D341Med (cell line): ENCODE data around the gene CYP4A11.
"Not testable (repeated sequence)": the region's sequence is repeated elsewhere in the genome, so short reads cannot be mapped to it uniquely, and the experiment has no call there.

ENCODE experiments used
- DNase-seq: peaks from one replicate; pipeline ENCODE4 v3.0.0; 2012; ENCODE audit warnings: low spot score

The CYP4A11 gene, protein sequence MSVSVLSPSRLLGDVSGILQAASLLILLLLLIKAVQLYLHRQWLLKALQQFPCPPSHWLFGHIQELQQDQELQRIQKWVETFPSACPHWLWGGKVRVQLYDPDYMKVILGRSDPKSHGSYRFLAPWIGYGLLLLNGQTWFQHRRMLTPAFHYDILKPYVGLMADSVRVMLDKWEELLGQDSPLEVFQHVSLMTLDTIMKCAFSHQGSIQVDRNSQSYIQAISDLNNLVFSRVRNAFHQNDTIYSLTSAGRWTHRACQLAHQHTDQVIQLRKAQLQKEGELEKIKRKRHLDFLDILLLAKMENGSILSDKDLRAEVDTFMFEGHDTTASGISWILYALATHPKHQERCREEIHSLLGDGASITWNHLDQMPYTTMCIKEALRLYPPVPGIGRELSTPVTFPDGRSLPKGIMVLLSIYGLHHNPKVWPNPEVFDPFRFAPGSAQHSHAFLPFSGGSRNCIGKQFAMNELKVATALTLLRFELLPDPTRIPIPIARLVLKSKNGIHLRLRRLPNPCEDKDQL

DNA sequence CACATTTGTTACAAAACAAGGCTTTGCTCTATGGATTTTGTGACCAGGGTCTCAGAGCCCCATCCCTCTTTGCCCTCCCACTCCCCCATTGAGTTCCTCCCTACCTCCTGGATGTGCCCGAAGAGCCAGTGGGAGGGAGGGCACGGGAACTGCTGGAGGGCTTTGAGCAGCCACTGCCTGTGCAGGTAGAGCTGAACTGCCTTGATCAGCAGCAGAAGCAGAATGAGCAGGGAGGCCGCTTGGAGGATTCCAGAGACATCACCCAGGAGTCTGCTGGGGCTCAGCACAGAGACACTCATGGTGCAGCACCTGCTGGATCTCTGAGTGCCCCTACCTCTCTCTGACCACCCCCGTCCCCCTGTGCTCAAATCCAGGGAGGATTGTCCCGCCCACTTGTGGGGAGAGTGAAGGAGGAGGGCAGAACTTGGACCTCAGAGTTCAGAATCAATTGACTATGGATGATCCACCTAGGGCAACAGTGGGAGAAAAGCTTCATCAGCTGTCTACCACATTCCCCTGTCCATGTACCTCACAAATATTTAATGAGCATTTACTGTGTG, at the start of gene CYP4A11:
Gene CYP4A11, minus strand, starts transcription at position 342 of the 560 bp plus-strand sequence. Its CDS starts 43 bp downstream, at position 299.
- DNase-seq = no peak

DNA sequence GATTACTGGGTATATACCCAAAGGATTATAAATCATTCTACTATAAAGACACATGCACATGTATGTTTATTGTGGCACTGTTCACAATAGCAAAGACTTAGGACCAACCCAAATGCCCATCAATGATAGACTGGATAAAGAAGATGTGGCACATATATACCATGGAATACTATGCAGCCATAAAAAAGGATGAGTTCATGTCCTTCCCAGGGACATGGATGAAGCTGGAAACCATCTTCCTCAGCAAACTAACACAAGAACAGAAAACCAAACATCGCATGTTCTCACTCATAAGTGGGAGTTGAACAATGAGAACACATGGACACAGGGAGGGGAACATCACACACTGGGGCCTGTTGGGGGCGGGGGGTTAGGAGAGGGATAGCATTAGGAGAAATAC, 49.3 kb upstream of the CYP4A11 start:
- DNase-seq = not testable (repeated sequence)

DNA sequence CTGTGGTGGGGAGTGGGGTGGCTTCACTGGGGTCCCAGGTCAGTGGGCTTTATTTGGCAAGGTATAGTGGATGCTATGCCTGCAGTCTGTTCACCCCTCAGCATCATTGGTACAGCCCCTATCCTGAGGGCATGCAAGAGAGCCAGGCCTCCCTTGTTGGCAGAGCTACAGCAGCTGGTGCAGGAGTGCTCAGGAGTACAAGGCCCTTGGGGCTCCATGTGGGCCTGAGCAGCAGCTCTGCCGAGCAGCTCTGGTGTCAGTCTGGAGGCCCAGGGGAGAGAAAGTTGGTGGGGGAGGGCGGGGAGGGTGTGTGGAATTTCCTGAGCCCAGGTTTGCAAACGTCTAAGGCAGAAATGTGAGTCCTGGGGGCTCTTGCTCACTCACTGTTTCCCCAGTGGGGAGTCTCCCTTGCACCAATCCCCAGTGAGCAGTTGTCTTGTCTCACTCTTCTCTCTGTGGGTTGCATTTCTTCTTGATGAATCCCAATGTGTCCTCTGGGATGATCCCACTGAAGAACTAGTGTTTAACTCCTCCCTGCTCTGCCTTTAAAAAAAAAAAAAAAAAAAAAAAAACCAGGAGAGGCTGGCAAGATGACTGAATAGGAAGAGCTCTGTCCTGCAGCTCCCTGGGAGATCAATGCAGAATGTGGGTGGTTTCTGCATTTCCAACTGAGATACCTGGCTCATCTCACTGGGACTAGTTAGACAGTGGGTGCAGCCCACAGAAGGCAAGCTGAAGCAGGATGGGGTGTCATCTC, 42.7 kb upstream of the CYP4A11 start:
- no peak for DNase-seq

DNA sequence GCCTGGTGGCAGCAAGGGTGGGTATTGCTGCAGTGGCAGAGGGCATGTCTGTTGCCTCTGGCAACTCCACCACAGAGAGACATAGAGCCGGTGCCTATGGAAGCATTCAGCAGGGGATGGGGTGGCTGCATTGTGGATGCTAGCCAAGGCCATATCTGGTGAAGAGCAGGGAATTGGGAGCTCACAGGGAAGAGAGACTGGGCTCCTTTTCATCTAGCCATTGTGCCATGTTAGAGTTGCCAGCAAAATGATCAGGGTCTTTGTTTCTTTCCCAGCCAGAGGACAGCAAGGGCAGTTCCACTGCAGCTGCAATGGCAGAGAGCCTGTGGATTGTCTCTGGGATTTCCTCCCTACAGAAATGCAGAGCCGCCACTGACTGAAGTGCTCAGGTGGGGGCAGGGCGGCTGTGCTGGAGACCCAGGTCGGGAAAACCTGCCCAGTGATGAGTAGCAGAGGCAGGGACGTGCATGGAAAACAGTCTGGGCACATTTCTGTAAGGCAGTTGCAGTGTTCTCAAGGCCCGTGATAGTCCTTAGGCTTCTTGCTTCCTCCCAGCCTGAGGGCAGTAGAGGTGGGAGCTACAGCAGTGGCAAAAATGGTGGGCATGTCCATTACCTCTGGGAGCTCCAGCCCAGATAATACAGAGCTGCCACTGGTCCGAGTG, 42.0 kb upstream of the CYP4A11 start:
- DNase-seq = no peak

DNA sequence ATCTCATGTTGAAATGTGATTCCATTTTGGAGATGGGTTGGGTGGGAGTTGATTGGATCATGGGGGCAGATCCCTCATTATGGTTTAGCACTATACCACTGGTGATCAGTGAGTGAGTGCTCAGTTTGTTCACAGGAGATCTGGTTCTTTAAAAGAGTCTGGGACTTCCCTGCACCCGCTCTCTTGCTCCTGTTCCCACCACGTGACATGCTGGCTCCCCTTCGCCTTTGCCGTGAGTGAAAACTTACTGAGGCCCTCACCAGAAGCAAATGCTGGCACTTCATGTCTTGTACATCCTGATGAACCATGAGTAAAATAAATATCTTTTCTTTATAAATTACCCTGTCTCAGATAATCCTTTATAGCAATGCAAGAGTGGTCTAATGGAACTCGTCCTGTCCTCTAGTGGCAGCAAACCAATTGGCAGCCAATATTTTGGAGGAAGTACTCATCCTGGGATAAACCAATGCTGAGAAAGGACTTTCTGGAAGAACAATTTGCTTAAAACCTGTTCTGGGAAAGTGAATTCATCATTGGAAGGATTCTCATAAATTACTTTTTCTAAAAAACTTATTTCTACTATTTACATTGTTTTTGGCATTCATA, 27.8 kb upstream of the CYP4A11 start:
- no peak for DNase-seq

DNA sequence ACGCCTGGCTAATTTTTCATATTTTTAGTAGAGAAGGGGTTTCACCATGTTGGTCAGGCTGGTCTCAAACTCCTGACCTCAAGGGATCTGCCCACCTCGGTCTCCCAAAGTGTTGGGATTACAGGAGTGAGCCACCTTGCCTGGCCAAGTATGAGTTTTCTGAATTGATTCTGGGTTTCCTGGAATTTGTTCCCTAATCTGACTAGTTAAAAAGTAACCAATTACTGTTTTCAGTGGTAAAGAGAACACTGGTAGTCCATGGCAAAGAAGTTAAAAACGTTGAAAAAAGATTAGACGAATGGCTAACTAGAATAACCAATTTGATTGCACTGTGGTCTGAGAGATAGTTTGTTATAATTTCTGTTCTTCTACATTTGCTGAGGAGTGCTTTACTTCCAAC, 21.0 kb upstream of the CYP4A11 start:
- not testable (repeated sequence) for DNase-seq

DNA sequence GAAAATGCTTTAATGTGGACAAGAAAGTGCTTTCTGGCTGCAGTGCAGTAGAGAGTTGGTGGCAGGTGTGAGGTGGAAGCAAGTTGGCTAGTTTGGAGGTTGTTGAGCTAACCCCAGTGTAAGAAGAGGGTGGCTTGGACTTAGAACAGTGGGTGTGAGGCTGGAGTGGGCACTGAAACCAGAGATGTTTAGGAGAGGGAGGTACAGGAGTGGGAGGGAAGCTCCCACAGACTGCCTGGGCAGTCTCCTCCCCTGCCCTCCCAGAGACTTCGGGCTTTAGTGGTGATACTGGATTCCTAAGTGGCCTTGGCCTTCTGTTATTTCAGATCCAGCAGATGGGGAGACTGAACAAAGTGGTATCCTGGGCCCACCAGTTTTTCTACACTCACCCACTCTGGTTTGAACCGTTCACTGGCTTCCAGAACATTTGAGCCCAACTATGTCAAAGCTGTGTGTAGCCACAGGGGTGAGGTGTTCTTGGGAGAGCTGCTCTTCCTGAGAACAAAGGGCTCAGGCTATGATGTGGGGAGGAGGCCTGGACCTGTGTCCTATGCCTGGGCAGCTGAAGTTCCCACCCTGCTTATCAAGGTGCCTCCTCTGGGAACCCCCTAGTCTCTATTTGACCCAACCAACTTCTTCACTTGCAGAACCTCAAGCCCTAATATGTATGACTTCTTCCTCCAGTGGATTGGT, 19.9 kb upstream of the CYP4A11 start:
- DNase-seq = no peak

DNA sequence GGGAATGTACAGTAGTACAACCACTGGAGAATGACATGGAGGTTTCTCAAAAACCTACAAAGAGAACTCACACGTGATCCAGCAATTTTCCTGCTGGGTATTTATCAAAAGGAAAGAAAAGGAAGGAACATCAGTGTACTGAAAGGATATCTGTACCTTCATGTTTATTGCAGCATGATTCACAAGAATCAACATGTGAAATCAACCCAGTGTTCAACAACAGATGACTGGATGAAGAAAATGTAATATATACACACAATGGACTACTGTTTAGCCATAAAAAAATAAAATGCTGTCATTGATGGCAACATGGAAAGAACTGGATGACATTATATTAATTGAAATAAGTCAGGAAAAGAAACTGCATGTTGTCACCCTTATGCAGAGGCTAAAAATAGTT, 19.0 kb upstream of the CYP4A11 start:
- no peak for DNase-seq

DNA sequence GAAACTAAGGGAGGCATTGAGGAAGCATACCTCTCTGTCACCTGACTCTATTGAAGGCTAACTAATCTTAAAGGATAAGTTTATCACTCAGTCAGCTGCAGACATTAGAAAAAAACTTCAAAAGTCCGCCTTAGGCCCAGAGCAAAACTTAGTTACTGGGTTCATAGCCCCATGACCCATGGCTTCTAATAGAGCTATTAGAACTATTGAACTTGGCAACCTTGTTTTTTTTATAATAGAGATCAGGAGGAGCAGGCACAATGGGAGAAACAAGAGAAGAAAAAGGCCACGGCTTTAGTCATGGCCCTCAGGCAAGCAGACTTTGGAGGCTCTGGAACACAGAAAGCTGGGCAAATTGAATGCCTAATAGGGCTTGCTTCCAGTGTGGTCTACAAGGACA, 13.8 kb upstream of the CYP4A11 start:
- not testable (repeated sequence) for DNase-seq

DNA sequence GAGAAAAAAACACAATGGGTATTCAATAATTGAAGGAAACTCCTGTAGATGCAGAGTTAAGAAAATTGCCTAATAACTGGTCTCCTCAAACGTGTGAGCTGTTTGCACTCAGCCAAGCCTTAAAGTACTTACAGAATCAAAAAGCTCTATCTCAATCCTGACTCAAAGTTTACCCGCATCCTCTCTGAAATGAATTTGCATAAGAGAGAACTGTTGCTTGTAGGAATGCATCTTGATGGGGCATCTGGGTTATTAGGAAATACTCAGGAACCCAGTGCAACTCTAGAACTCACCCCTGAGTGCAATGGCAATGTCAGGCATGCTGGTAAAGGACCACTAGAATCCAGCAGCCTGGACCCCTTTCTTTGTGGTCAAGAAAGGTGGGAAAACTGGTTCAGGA, 12.6 kb upstream of the CYP4A11 start:
- not testable (repeated sequence) for DNase-seq

DNA sequence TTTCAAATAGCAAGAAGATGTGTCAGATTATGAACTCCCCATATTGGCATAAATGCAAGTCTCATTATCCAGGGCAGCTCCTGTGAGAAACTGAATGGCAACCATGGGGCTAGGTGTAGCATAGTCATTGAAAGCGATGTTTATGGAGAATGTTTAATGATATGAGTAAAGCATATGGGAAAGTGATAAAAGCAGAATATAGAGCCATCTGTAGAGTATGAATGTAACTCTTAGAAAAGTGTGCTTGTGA, 8.1 kb upstream of the CYP4A11 start:
- not testable (repeated sequence) for DNase-seq

DNA sequence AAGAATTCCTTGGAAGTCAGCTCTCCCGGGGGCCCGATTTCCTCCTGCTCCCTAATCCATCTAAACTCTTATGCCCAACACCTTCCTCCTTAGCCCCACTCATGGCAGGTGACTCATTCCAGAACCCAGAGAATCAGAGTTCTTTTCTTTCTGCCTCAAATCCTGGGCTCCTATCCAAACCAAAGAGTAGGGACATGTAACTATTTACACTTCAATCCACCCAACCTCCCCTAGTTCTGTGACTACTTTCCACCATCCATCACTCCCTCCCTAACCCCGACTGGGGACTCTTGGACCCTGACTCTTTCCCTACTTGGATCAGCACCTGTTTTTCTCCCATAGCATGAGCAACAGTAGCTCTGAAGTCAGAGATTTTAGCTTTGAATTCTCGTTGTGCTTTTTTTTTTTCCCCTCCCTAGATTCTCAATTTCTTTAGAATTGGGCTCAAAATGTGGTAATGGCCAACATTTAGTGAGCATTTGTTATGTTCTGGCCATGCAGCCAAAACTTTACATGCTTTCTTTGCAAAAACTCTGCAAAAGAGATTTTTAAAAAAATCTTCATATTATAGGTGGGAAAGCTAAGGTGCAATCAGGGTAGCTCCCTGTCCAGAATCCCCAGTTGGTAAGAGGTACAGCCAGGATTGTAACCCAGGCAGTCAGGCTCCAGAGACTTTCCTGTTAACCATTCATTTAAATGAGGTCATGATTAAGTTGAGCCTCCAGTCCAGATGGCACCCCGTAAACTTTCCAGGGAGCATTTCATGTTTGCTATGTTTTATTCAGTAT, 7.5 kb upstream of the CYP4A11 start:
- no peak for DNase-seq

DNA sequence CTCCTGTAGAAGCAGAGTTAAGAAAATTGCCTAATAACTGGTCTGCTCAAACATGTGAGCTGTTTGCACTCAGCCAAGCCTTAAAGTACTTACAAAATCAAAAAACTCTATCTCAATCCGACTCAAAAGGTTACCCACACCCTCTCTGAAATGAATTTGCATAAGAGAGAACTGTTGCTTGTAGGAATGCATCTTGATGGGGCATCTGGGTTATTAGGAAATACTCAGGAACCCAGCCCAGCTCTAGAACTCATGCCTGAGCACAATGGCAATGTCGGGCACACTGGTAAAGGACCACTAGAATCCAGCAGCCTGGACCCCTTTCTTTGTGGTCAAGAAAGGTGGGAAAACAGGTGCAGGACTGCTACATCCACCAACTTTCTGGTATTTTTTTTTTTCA, 6.4 kb upstream of the CYP4A11 start:
- not testable (repeated sequence) for DNase-seq

DNA sequence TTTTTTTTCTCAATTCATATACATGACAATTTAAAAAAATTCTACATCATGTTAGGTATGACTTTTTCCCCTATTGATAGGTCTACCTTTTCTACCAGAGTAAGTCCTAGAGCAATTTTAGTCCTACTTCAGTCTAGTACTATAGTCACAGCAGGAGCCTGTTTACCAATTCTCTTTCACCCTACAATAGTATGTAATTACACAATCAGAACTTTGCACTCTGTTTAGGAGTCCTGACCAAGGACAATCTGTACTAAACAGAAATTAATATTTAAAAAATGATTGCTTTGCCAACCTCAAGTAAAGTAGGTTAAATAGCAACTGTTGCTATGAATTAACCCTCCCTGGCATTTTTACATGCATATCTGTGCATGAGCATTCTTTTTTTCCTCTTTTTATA, 810 bp upstream of the CYP4A11 start:
- no peak for DNase-seq

DNA sequence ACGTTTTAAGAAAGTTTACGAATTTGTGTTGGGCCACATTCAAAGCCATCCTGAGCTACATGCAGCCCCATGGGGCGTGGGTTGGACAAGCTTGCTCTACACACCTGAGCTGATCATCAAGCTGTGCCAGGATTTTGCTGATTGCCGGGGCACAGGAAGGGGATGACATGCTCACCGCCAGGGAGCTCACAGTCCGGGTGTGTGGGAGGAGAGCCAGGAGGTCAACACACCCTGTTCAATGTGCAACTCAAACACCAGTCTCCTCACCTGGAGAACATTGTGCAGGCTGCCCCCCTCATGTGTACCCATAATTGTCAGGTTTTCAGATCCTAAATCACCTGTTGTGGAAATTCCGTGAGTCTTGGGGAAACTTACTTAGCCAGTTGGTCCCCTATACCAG, 969 bp downstream of the CYP4A11 start:
- DNase-seq = no peak

DNA sequence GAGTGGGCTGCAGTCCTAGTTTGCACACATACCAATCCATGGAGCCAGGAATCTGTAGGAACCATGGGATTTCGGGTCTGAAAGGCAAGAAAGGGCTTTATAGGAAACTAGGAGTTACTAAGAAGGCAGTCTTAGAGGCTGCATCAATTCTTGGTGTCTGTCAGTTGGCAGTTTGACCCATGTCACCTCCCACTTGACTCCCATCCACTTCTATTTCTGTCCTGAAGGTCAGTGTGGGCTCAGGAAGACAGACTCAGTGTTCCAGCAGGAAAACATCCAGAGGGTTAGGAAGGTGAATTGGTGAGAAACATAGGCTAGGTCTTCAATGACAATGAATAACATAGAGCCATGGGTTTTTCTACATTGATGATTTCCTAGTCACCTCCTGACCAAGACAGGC, 4.0 kb downstream of the CYP4A11 start:
- no peak for DNase-seq

DNA sequence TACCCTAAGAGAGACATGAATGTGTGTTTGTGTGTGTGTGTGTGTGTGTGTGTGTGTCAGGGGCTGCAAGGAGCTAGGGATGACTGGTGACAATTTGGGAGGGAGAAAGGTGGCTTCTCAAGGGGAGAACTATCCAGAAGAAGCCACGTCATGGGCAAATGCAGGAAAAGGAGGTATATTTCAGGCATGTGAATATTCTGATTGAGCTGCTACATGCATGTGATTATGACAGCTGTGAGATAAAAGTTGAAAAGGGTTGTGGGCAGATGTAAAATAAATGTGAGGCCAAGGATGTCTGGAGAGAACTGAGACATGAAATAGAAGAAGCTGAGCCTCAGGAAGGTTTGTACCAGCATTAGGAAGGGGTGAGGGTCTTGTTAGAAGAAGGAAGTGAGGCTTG, 4.5 kb downstream of the CYP4A11 start:
- DNase-seq = no peak

DNA sequence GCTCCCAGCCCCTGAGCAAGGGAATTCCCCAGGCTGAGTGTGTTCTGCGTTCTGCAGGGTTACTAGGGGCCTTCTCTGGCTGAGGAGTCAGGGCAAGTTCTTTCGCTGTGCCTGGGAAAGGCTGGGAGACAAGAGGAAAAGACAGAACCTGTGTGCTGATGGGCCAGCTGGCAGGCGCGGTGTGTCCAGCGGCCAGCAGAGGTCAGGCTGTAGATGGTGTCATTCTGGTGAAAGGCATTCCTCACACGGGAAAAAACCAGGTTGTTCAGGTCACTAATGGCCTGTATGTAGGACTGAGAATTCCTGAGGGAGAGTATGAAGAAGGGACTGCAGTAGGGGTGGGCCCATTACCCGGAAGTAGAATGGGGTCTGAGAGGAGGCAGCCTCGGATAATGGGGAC, 6.4 kb downstream of the CYP4A11 start:
- DNase-seq = not testable (repeated sequence)

DNA sequence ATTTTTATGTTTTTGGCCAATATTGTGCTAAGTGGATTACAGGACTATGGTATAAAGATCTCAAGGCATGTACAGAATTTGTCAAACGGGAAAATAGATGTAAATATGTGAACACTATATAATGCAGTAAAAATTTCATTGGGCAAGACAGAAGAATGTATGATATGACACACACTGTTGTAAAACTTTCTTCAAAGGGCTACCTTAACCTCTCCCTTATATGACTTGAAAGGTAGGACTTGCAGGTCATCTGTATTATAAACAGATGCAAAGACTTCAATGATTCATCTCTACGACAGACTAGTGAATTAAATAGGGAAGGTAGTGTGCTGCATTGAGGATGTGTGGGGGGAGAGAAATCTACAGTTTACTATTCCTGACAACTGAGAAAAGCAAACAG, 9.3 kb downstream of the CYP4A11 start:
- DNase-seq = not testable (repeated sequence)

DNA sequence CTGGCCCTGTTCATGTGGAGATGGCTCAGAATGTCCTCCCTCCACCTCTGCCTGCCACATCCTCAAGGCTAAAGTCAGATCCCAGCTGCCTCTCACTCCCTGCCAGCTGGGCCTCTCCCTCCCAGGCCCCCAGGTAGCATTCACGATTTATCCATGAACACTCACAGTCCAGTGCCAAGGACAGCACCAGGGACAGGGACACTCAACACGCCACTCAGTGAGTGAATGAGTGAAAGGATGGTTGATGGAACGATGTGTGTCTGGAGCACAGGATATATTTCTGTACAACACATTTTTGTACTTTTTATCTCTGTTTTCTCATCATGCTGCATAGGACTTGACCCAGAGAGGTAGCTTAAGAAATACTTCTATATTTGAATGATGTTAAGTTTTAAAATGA, 10.1 kb downstream of the CYP4A11 start:
- no peak for DNase-seq
